Measurements from ENCODE around the gene AOPEP. TPM values are rescaled to one million over a fixed set of nuclear protein-coding genes. Genes with fewer than 3 reads are reported as not detected.

AOPEP gene
- total RNA-seq, 1 experiment from 2014 or later = 15.0 TPM

DNA sequence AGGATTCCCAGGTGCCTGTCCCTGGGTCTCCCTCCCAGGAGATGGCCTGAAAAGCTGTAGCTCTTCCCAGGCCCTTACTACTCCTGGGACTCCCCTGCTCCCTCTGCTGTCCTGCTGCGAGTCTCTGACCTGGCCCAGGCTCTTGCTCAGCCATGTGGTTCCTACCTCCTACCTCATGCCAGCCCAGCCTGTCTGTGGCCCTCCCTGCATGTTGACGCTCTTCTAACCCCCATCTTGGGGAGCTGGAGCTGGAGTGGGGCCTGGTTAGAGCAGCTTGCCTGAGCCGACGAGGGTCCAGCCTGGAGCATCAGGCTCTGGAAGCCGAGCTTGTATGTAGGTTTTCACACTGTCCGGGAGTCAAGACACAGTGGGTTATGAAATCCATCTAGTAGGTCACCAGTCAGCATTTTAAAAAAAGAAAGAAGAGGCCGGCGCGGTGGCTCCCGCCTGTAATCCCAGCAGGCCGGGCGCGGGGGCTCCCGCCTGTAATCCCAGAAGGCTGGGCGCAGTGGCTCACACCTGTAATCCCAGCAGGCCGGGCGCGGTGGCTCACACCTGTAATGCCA lies 346.6 kb downstream of the AOPEP start:
- no CpG with 5 or more reads among the region's 18 CpGs for WGBS (ENCODE audit: extremely low coverage, insufficient read length, low lambda C conversion rate)
- no peaks in the 10 kb centered on the region for H3K9me3 Mint-ChIP-seq
- no peak overlapping the region for H3K14ac ChIP-seq (ENCODE audit: insufficient read depth, low read length)
- H3K36me3 Mint-ChIP-seq (ENCODE audit: insufficient read depth in 1 of 3, low read depth in 3 of 3) = peaks cover 0 to 2% (median 0%) of the 10 kb centered on the region in 3 experiments; a peak in 1 of 7 replicates
- H3K18ac ChIP-seq (ENCODE audit: insufficient read length, low read depth, low read length) = no peak overlapping the region
- no peak overlapping the region for H3K27ac ChIP-seq (ENCODE audit: insufficient read length, low read depth, low read length)
- no peaks in the 10 kb centered on the region; the same call in 1 of the 2 replicates for H3K27me3 Mint-ChIP-seq (ENCODE audit: low read depth)
- TF ChIP-seq, protein P1, sequence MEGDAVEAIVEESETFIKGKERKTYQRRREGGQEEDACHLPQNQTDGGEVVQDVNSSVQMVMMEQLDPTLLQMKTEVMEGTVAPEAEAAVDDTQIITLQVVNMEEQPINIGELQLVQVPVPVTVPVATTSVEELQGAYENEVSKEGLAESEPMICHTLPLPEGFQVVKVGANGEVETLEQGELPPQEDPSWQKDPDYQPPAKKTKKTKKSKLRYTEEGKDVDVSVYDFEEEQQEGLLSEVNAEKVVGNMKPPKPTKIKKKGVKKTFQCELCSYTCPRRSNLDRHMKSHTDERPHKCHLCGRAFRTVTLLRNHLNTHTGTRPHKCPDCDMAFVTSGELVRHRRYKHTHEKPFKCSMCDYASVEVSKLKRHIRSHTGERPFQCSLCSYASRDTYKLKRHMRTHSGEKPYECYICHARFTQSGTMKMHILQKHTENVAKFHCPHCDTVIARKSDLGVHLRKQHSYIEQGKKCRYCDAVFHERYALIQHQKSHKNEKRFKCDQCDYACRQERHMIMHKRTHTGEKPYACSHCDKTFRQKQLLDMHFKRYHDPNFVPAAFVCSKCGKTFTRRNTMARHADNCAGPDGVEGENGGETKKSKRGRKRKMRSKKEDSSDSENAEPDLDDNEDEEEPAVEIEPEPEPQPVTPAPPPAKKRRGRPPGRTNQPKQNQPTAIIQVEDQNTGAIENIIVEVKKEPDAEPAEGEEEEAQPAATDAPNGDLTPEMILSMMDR (conservative IDR thresholded peaks at IDR 0.05) = peak; percentile 59
- H3K56ac ChIP-seq (ENCODE audit: insufficient read length, low read depth, low read length) = no peak overlapping the region
- no peaks in the 10 kb centered on the region for H3K23me2 ChIP-seq (ENCODE audit: insufficient read length, low read depth, low read length, poor library complexity, severe bottlenecking)
- H3K27me3 ChIP-seq (ENCODE audit: insufficient read depth, low read length) = no peaks in the 10 kb centered on the region
- no peak overlapping the region for H2BK5ac ChIP-seq (ENCODE audit: insufficient read length, low read length)
- H3K4ac ChIP-seq (ENCODE audit: low read depth, low read length) = no peak overlapping the region
- DNase-seq = peak; percentile 73
- no peak overlapping the region for H3T11ph ChIP-seq (ENCODE audit: low read length)
- H3K9ac ChIP-seq (ENCODE audit: extremely low read depth, insufficient read length, low read length) = no peak overlapping the region
- H2BK15ac ChIP-seq (ENCODE audit: low read depth, low read length) = no peak overlapping the region
- no peak overlapping the region for H3K4me2 ChIP-seq (ENCODE audit: insufficient read depth, insufficient read length, low read length)
- no peak overlapping the region for H2AK5ac ChIP-seq (ENCODE audit: insufficient read length, low read length)
- H3K9me3 ChIP-seq (ENCODE audit: control insufficient read depth, low read depth, low read length) = no peaks in the 10 kb centered on the region
- no peaks in the 10 kb centered on the region for H3K79me1 ChIP-seq (ENCODE audit: insufficient read depth, low read depth, low read length, poor library complexity, severe bottlenecking)
- H3K27ac Mint-ChIP-seq = peak overlapping the region in 2 of 3 experiments; percentile 81 to 90; a peak in 3 of 7 replicates
- H2BK20ac ChIP-seq (ENCODE audit: low read depth, low read length, poor library complexity, severe bottlenecking) = no peak overlapping the region
- no peaks in the 10 kb centered on the region for H4K20me1 ChIP-seq (ENCODE audit: control insufficient read depth, insufficient read depth, insufficient read length)
- H4K8ac ChIP-seq (replicated peaks; ENCODE audit: insufficient read length, low read depth, low read length) = no peak overlapping the region
- no peak overlapping the region for H3K23ac ChIP-seq (ENCODE audit: insufficient read length, low read depth, low read length)
- H3K79me2 ChIP-seq (ENCODE audit: insufficient read depth, low read length) = no peaks in the 10 kb centered on the region
- no peak overlapping the region for H2BK12ac ChIP-seq (ENCODE audit: insufficient read length, low read depth, low read length)
- no peak overlapping the region for H4K91ac ChIP-seq (ENCODE audit: insufficient read length, low read depth, low read length)
- no peaks in the 10 kb centered on the region; the same call in 1 of the 2 replicates for H3K4me1 ChIP-seq (ENCODE audit: insufficient read depth, low read length)
- H3K4me3 Mint-ChIP-seq = no peak overlapping the region
- no peak overlapping the region for H2BK120ac ChIP-seq (ENCODE audit: low read depth, low read length, poor library complexity, severe bottlenecking)
- peaks cover 12 to 17% of the 10 kb centered on the region in 2 experiments for H3K4me1 Mint-ChIP-seq
- H2AFZ ChIP-seq (ENCODE audit: low read length) = no peak overlapping the region
- no peak overlapping the region for H4K5ac ChIP-seq (ENCODE audit: insufficient read length, low read depth, low read length)
